ENCODE measurements around the gene TAS2R38.
"Not testable (repeated sequence)": the region's sequence is repeated elsewhere in the genome, so short reads cannot be mapped to it uniquely, and the experiment has no call there.

TAS2R38 gene

GRCh38 chr7:141973673-141974072, at the start of gene TAS2R38:
TSS of gene TAS2R38 (minus strand) at chr7:141973773. CDS start at chr7:141973689, 84 bp downstream.
- DNase-seq, result no peak

DNA sequence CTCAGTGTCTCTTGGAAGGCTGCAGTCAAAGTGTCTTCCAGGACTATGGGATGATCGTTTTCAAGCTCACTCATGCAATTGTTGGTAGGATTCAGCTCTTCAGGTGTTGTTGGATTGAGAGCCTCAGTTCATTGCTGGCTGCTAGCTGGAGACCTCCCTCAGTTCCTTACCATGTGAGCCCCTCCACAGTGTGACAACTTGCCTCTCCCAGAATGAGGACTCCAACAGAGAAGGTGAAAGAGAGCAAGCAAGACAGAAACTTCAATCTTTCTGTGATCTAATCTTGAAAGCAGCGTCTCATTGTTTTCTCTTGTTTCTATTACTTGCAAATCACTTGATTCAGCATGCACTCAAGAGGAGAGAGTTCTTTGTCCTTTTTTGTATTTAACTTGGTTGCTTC, 44.6 kb upstream of the TAS2R38 start:
- DNase-seq, result no peak

DNA sequence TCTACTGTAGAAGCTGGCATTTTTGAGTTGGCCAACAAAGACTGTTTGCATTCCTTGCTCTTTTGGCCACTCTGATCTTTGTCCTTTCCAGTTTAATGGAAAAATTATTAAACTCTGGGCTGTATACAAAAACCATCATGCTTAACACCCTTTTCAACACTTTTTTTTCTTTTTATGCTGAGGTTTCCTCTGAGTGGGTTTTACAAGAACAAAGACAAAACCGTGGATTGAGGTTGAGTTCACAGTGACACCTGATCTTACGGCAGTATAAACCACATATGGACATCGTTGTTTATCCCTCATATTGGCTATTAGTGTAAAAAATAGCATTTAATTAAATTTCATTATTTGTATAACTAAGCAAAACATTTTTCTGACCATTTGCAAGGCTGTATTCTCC, 43.9 kb upstream of the TAS2R38 start:
- no peak for DNase-seq

DNA sequence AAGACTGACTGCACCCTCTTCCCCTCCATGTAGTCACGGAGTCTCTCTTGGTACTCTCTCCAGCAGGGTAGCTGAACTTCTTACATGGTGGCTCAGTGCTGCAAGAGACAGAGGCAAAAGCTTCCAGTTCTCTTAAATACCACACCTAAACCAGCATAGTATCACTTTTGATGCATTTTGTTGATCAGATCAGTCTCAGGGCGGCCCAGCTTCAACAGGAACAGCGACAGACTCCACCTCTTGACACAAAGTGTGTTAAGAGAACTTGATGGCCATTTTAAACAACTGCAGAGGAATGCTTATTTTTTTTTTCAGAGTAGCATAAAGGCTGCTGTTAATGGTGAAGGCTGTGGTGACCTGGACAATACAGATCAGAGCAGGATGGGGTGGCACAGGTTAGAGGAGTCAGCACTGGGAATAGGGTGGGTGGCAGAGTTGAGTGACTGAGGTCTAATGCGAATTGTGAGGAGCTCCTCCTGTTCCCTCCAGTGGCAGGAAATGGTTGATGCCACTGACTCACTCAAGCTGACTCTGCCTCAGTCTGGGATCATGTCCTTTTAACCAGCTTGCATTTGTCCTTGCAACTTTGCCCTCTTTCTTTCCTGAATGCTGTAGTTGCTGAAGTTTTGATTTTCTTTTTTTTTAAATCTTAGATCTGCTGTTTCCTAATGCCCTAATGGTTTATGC, 39.4 kb upstream of the TAS2R38 start:
- DNase-seq, result no peak

GRCh38 chr7:142010952-142011548, 37.5 kb upstream of the TAS2R38 start:
- DNase-seq, result no peak

DNA sequence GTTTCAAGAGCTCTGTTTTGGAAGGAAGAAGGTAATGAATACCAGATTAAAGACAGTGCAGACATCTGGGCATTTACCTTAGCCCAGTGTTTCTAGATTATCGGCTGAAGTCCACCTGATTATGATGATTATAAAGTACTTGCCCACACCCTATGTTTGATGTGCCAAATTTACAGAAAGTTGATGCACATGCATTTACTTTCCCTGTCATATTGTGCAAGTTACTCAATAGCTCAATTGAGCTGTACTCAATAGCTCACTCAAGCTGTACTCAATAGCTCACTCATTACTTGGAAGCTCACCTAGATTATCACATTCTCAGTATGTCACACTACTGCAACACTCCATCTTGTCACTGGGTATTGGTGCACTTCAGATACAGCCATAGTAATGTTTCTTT, 35.6 kb upstream of the TAS2R38 start:
- no peak for DNase-seq

DNA sequence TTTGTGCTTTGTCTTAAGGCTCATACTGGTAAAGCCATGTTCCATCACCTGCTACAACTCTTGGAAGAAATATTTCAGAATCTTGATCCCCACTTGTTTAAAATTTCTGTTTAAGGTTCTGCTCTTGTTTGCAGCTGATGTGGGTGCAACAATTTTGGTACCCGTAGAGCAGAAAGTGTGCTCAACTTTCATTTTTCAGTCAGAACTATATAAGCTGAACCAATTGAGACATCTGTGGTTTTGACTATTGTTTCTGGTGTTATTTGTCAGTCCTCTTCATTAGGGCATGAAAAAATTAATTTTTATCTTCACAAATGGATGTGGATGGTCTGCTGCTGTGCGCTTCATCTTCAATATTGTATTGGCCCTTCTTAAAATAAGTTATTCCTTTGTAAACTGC, 33.0 kb upstream of the TAS2R38 start:
- no peak for DNase-seq

DNA sequence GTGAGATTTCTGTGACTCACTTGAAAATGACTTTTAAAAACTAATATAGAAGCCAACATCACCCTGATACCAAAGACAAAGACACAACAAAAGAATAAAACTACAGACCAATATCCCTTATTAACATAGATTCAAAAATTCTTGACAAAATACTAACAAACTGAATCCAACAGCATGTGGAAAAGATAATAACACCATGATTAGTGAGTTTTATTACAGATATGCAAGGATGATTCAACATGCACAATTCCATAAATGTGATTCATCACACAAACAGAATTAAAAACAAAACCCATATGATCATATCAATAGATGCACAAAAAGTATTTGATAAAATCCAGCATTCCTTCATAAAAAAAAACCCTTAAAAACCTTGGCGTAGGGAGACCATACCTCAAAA, 28.6 kb upstream of the TAS2R38 start:
- DNase-seq, result no peak

DNA sequence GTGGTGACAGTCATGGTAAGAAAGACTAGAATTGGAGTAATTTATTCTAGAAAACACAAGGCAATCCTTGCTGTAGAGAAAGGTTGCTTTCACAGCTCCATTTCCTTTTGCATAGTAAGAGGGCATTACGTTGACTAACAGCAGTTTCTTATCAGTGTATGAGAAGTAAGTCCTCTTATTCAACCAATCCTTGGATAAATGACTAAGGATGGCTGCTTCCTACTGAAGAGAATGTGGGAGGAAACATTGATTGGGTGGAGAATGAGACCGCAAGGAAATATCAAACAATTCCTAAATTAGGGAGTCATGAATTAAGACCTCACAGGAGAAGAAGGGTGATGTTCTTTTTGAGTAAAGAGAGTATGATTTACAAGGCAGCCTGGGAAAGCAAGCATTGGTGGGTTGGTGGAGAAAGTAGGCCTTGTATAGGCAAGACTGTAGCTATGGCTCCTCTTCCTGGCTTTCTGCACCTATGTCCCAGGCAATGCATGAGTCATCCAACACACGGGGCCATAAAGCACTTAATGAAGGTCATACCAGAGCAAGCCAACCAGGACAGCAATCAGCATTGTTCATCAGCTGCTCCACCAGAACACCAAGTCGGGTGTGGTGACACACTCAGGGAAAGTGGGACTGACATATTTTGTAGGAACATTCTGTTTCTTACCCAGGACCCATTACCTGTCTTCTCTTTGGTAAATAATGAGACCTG, 27.7 kb upstream of the TAS2R38 start:
- DNase-seq, result no peak

- no peak for DNase-seq
Observed at GRCh38 chr7:142000244-142000643, 26.7 kb upstream of the TAS2R38 start.

DNA sequence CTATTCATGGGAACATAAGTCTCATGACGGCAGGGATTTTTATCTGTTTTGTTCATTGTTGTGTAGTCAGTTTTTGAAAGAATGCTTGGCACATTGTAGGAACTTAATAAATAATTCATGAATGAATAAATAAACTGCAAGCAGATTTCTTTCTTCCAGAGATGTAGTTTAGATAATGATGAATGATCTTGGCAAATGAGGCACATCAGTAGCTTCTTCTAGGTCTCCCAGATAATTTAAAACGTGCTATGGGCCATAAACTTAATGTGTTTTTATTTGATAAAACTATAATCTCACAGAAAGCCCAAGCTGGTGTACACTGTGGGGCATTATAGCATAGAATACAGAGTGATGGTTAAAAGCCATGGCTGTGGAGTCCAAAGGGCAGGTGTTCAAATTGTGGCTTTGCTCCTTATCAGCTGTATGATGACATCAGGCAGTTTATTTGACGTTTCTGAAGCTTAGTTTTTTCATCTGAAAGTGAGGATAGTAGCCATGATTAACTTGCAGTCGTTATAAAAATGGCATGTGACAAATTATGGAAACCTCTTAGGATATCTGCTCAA, 25.6 kb upstream of the TAS2R38 start:
- no peak for DNase-seq

DNA sequence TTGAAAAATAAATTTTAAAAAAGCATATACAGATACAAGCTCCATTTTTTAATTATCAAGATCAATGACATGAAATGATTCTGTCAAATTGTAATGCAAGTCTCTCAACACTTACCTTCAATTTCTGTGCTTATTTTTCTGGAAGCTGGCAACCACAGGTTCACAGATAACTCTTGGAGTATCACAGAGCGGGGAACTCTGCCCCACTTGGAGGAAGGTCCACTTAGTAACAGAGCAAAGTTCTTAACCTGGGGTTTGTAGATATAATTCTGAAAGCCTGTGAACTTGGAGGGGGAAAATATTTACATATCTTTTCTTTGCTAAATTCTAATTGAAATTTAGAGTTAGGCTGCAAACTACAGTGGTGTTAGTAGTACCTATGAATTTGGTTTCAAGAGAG, 19.8 kb upstream of the TAS2R38 start:
- DNase-seq, result no peak

DNA sequence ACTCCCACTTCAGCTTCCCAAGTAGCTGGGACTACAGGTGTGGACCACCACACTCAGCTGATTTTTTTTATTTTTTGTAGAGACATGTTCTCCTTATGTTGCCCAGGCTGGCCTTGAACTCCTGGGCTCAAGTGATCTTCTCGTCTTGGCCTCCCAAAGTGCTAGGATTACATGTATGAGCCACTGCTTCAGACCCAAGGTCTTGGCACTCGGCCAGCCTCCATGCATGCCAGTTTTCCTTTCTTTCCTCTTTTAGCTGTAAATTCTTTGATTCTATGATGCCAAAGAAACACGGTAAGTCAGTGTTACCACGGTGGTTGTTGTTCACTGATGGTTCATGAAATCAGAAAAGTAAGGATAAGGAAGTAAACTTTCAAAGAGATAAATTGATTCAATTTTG, 19.1 kb upstream of the TAS2R38 start:
- no peak for DNase-seq

DNA sequence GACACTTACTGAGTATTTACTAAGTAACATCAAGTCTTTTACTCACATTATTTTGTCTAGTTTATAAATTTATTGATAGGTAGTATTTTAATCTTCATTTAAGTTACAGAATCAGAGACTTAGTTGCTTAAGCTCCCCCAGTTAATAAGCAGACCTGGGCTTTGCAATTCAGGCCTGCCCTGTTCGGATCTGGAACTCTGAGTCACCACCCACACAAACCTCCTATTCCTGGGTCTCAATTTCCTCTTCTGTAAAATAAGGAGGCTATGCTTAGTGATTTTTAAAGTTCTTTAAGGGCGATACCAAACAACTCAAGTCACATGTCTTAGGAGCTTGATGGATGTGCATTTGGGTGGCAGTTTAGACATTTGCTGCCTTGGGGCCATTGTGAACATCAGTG, 18.6 kb upstream of the TAS2R38 start:
- DNase-seq, result no peak

- no peak for DNase-seq
Observed at GRCh38 chr7:141991140-141991539, 17.6 kb upstream of the TAS2R38 start.

GRCh38 chr7:141990011-141990725, 16.6 kb upstream of the TAS2R38 start:
- no peak for DNase-seq

GRCh38 chr7:141987803-141988202, 14.2 kb upstream of the TAS2R38 start:
- DNase-seq, result not testable (repeated sequence)

DNA sequence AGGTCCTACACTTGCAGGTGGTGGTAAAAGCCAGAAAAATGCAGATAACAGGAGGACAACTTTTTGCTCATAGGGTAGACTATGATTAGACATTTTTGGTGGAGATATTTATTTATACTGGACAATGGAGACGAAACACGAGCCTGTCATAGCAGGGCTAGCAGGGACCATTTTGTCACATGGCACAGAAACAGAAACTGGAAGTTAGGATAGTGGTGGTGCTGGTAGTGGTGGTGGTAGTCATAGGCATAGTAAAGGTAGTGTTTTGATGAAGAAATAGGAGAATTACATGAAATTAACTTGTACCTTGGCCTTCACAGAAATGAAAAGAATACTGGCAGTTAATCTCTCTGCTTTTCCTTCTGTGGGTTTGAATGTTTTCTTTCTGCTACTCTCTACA, 13.3 kb upstream of the TAS2R38 start:
- DNase-seq, result no peak

DNA sequence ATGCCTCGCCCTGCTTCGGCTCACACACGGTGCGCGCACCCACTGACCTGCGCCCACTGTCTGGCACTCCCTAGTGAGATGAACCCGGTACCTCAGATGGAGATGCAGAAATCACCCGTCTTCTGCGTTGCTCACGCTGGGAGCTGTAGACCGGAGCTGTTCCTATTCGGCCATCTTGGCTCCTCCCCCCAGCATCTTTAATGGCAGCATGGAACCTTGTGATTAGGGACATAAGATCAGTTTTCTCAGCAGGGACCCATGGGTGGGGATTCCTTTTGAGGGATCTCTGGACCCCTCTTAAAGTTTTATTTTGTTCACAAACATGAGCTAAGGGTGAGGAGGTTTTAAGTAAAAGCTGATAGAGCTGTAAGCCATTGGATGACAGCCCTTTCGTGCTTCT, 12.4 kb upstream of the TAS2R38 start:
- DNase-seq, result not testable (repeated sequence)

DNA sequence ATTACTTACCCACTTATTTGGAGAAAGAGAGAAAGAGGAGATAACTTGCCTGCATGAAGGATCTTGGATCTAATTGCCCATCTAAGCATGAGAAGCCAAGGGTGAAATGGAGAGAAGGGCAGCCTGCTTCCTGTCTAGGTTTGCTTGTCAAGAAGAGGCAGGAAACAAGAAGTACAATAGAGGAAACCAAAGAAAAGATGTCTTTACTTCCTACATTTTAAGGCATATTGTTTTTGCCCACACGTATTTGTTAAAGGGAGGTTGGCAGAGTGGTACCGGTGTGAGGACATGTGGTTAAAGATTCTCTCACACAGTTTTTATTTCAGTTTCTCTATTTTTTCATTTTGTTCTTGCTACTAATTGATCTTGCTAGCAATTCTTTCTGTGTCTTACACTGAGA, 6.0 kb upstream of the TAS2R38 start:
- no peak for DNase-seq

- DNase-seq, result no peak
Observed at GRCh38 chr7:141978351-141978750, 4.8 kb upstream of the TAS2R38 start.

GRCh38 chr7:141976524-141977245, 3.1 kb upstream of the TAS2R38 start:
- no peak for DNase-seq

Data from CD4-positive, alpha-beta T cell treated with Interleukin-17A for 1 hour (primary cell).